GM12878 (cell line): Measurements from ENCODE around the gene PPP4R1. TPM values are rescaled to one million over a fixed set of nuclear protein-coding genes. Genes with fewer than 3 reads are reported as not detected.

Experiments
- ATAC-seq: fragments of 200-7000 bp; cut with Tn5 transposase; 3 replicates; pipeline ENCODE4 v1.9.1; 2020; ENCODE audit warnings: mild to moderate bottlenecking, moderate library complexity
- BruUV-seq: library from RNA; stranded (reverse); fragments of 400-500 nt; replicated peaks from 2 replicates; lab custom pipeline; 2021; lab: Mats Ljungman, UMichigan
- CTCF ChIA-PET: fragments of 300-600 bp; sonication (Branson Sonifier 250); formaldehyde crosslinking; extraction: SDS; loops from one replicate; lab custom pipeline; 2021; ENCODE audit warnings: inconsistent platforms; lab: Yijun Ruan, JAX
- POLR2A ChIA-PET: fragments of 350-600 bp; formaldehyde crosslinking; extraction: SDS; loops from one replicate; lab custom pipeline; 2021; ENCODE audit warnings: inconsistent platforms; lab: Charles Lee
- RAD21 ChIA-PET: fragments of 300-600 bp; sonication (Branson Sonifier 250); formaldehyde crosslinking; loops from one replicate; lab custom pipeline; 2023; ENCODE audit warnings: antibody characterized with exemption; ENCODE audit not compliant: unreplicated experiment; lab: Charles Lee
- SMC1A ChIA-PET: fragments of 300-600 bp; sonication (Branson Sonifier 250); formaldehyde crosslinking; loops from one replicate; lab custom pipeline; 2023; ENCODE audit not compliant: unreplicated experiment, uncharacterized antibody; lab: Charles Lee
- DNase-seq: peaks from one replicate; pipeline ENCODE4 v3.0.0-alpha.2; 2011; ENCODE audit warnings: low read depth, low spot score
- FAIRE-seq: peaks from 3 replicates; lab custom pipeline; 2011; peaks lifted over from hg19 to GRCh38; lab: Jason Lieb, UNC
- H2AFZ ChIP-seq: 2 replicates; pipeline ENCODE4 v1.6.0; 2011; ENCODE audit warnings: low read depth, low read length, control low read depth; ENCODE audit not compliant: control insufficient read depth
- H3K27ac ChIP-seq: 2 replicates; pipeline ENCODE4 v1.5.1; 2011; ENCODE audit warnings: control low read depth; ENCODE audit not compliant: control insufficient read depth, insufficient read depth
- H3K27me3 ChIP-seq, 2 experiments: replicated peaks in 1 of 2; 2 replicates each; pipeline versions ENCODE4 v1.6.0 to v1.6.1; 2011; ENCODE audit warnings: low read length in 1 of 2; ENCODE audit not compliant: control insufficient read depth in 2 of 2, insufficient read depth in 2 of 2
- H3K36me3 ChIP-seq, 2 experiments: 2 replicates each; pipeline ENCODE4 v1.5.1; 2011; ENCODE audit warnings: low read length in 1 of 2; ENCODE audit not compliant: control insufficient read depth in 2 of 2, insufficient read depth in 2 of 2
- H3K4me1 ChIP-seq: 2 replicates; pipeline ENCODE4 v1.6.1; 2011; ENCODE audit warnings: mild to moderate bottlenecking, low read length, moderate library complexity, mixed read lengths; ENCODE audit not compliant: control insufficient read depth, insufficient read depth
- H3K4me2 ChIP-seq: 2 replicates; pipeline ENCODE4 v1.6.0; 2011; ENCODE audit warnings: control low read depth; ENCODE audit not compliant: control insufficient read depth, insufficient read depth
- H3K4me3 ChIP-seq: fragments of 200-600 bp; sonication (generic); 2 replicates; pipeline ENCODE4 v1.5.1; 2016
- H3K79me2 ChIP-seq: 2 replicates; pipeline ENCODE4 v1.6.0; 2011; ENCODE audit warnings: low read length; ENCODE audit not compliant: control insufficient read depth, insufficient read depth
- H3K9ac ChIP-seq: 2 replicates; pipeline ENCODE4 v1.8.0; 2011; ENCODE audit warnings: low read length, control low read depth, mixed read lengths; ENCODE audit not compliant: control insufficient read depth, insufficient read depth
- H3K9me3 ChIP-seq: replicated peaks from 3 replicates; pipeline ENCODE4 v1.5.1; 2011; ENCODE audit warnings: mild to moderate bottlenecking, low read length; ENCODE audit not compliant: control insufficient read depth, insufficient read depth
- H4K20me1 ChIP-seq: 2 replicates; pipeline ENCODE4 v1.6.0; 2011; ENCODE audit not compliant: control insufficient read depth, insufficient read depth
- BCL11A ChIP-seq: IDR thresholded peaks from 2 replicates; pipeline ENCODE4 v1.6.1; 2011; ENCODE audit warnings: low read depth, low read length
- BCL3 ChIP-seq: IDR thresholded peaks from 2 replicates; pipeline ENCODE4 v1.6.1; 2011; ENCODE audit warnings: borderline replicate concordance, low read depth, mild to moderate bottlenecking, moderate library complexity, low read length; ENCODE audit not compliant: insufficient read depth, poor library complexity, severe bottlenecking
- BRCA1 ChIP-seq: IDR thresholded peaks from 2 replicates; pipeline ENCODE4 v1.6.1; 2011; ENCODE audit warnings: low read depth, low read length, improper control_type of control experiment
- DPF2 ChIP-seq: fragments of 450-650 bp; IDR thresholded peaks from 2 replicates; pipeline ENCODE4 v1.6.1; 2017; ENCODE audit warnings: mild to moderate bottlenecking
- E2F4 ChIP-seq: IDR thresholded peaks from 2 replicates; pipeline ENCODE4 v1.6.1; 2012; ENCODE audit warnings: low read depth, low read length, improper control_type of control experiment
- ETV6 ChIP-seq, 2 experiments: fragments of 450-650 bp in 1 of 2; IDR thresholded peaks in 1 of 2; conservative IDR thresholded peaks in 1 of 2; 2 replicates each; pipeline ENCODE4 v1.6.1; 2014; ENCODE audit warnings: antibody characterized with exemption in 1 of 2, borderline replicate concordance in 1 of 2, low read depth in 1 of 2, mild to moderate bottlenecking in 1 of 2, moderate library complexity in 1 of 2
- FOXM1 ChIP-seq: IDR thresholded peaks from 2 replicates; pipeline ENCODE4 v1.6.1; 2012; ENCODE audit warnings: low read depth, mild to moderate bottlenecking, inconsistent platforms, low read length, moderate library complexity
- MEF2B ChIP-seq: fragments of 450-650 bp; IDR thresholded peaks from 2 replicates; pipeline ENCODE4 v1.6.1; 2018; ENCODE audit warnings: mild to moderate bottlenecking, moderate library complexity; ENCODE audit not compliant: partially characterized antibody, poor library complexity, severe bottlenecking
- PBX3 ChIP-seq: IDR thresholded peaks from 2 replicates; pipeline ENCODE4 v1.6.1; 2011; ENCODE audit warnings: mild to moderate bottlenecking, low read depth, low read length, moderate library complexity; ENCODE audit not compliant: insufficient replicate concordance
- POLR2AphosphoS5 ChIP-seq: IDR thresholded peaks from 2 replicates; pipeline ENCODE4 v1.6.1; 2011; ENCODE audit warnings: mild to moderate bottlenecking, low read length, inconsistent platforms
- RBBP5 ChIP-seq: fragments of 200-600 bp; sonication (generic); conservative IDR thresholded peaks from 2 replicates; pipeline ENCODE4 v1.6.1; 2016
- STAT1 ChIP-seq: fragments of 450-650 bp; conservative IDR thresholded peaks from 2 replicates; pipeline ENCODE4 v1.6.1; 2014; ENCODE audit warnings: antibody characterized with exemption, mild to moderate bottlenecking
- SUZ12 ChIP-seq: fragments of 200-600 bp; sonication (generic); IDR thresholded peaks from one replicate; pipeline ENCODE4 v1.6.1; 2018; ENCODE audit warnings: antibody characterized with exemption, mild to moderate bottlenecking; ENCODE audit not compliant: unreplicated experiment
- WGBS: methylation state at CpG from one replicate; pipeline ENCODE4 v1.1.6; 2016; ENCODE audit warnings: low lambda C conversion rate; ENCODE audit not compliant: insufficient replicate concordance, insufficient coverage; ENCODE audit errors: missing lambda C conversion rate; 5-methylcytosine and 5-hydroxymethylcytosine counted together
- in situ Hi-C: fragments of 300-500 bp; cut with MboI; formaldehyde crosslinking; loops from 9 replicates; pipeline ENCODE4 v1.14.3; 2018; ENCODE audit warnings: mixed read lengths
- intact Hi-C: fragments of 100-400 bp; cut with micrococcal nuclease; formaldehyde crosslinking; loops from one replicate; pipeline ENCODE4 v1.14.2; 2022; ENCODE audit not compliant: unreplicated experiment
- polyA plus RNA-seq, 11 experiments: library from polyadenylated mRNA; depleted of rRNA in 4 of 11; unstranded in 6 of 11; stranded (reverse) in 5 of 11; fragments of >200 nt; fragmentation: Nextera tagmentation in 4 of 11; fragmentation: Illumina TruSeq in 1 of 11; extraction: Ambion mirVana in 4 of 11; extraction: Trizol in 1 of 11; gene quantifications; 1 replicate in 1 of 11; 2 replicates in 10 of 11; pipeline versions ENCODE4 v1.2.1 to v1.2.3, GENCODE V29; 2011 to 2016; ENCODE audit warnings: inconsistent platforms in 2 of 11, missing spikeins in 2 of 11, low read depth in 1 of 11
- total RNA-seq, 4 experiments: library from RNA; depleted of rRNA in 3 of 4; stranded (reverse); fragments of >200 nt in 3 of 4; fragmentation: Illumina TruSeq in 1 of 4; extraction: Trizol in 1 of 4; gene quantifications; 2 replicates each; pipeline versions ENCODE4 v1.2.1 to v1.2.3, GENCODE V29; 2013 to 2021
- TF ChIP-seq, protein P1 (sequence below): IDR thresholded peaks from 2 replicates; pipeline ENCODE4 v1.6.1; 2011; ENCODE audit warnings: low read depth, low read length, improper control_type of control experiment, borderline replicate concordance
- TF ChIP-seq, protein P2 (sequence below): fragments of 450-650 bp; IDR thresholded peaks from 2 replicates; pipeline ENCODE4 v1.6.1; 2017; ENCODE audit warnings: mild to moderate bottlenecking, low read depth, inconsistent platforms; ENCODE audit not compliant: poor library complexity, severe bottlenecking

Gene PPP4R1
- total and polyA plus RNA-seq, 10 of the 15 experiments (the other 5 are each of a cell fraction or from before 2014, with no cell fraction given) = 10.9 to 44.4 (median 26.0) TPM

- intact Hi-C loops (no loop called here), in situ Hi-C loops (no loop called here)
- no peak overlapping the region for H3K4me2 ChIP-seq
- 100% methylated on average over 2 of the region's 2 CpGs for WGBS
- no peaks in the 10 kb centered on the region for H3K79me2 ChIP-seq
- no peak overlapping the region for H3K27ac ChIP-seq
- H2AFZ ChIP-seq = no peak overlapping the region
- H3K36me3 ChIP-seq = peaks cover 2 to 14% of the 10 kb centered on the region in 2 experiments
- BruUV-seq = no TSS peak
- ATAC-seq = no peak
- RAD21 ChIA-PET = no interaction called here
- no peaks in the 10 kb centered on the region for H3K4me1 ChIP-seq
- no peak for FAIRE-seq
- SMC1A ChIA-PET = interaction anchor here (1.4 kb wide), 1 partner anchor 483 kb away, joined by 3 read pairs; no protein-coding TSS in a partner anchor
- H3K27me3 ChIP-seq = no peaks in the 10 kb centered on the region
- no peak overlapping the region for H3K4me3 ChIP-seq
- no peak for DNase-seq
- no peaks in the 10 kb centered on the region for H4K20me1 ChIP-seq
- POLR2A ChIA-PET = interaction anchor here (2.0 kb wide), 1 partner anchor 10 kb away, joined by 5 read pairs; no protein-coding TSS in a partner anchor
- CTCF ChIA-PET = interaction anchor here (2.0 kb wide), 1 partner anchor 9 kb away, joined by 7 read pairs; no protein-coding TSS in a partner anchor
- H3K9me3 ChIP-seq = no peaks in the 10 kb centered on the region
- H3K9ac ChIP-seq = no peak overlapping the region
- no peak for TF ChIP-seq STAT1
- TF ChIP-seq POLR2AphosphoS5 = no peak
- no peak for TF ChIP-seq BRCA1
- no peak for TF ChIP-seq PBX3
- no peak for TF ChIP-seq E2F4
- TF ChIP-seq, protein P1, sequence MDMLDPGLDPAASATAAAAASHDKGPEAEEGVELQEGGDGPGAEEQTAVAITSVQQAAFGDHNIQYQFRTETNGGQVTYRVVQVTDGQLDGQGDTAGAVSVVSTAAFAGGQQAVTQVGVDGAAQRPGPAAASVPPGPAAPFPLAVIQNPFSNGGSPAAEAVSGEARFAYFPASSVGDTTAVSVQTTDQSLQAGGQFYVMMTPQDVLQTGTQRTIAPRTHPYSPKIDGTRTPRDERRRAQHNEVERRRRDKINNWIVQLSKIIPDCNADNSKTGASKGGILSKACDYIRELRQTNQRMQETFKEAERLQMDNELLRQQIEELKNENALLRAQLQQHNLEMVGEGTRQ = no peak
- TF ChIP-seq, protein P2, sequence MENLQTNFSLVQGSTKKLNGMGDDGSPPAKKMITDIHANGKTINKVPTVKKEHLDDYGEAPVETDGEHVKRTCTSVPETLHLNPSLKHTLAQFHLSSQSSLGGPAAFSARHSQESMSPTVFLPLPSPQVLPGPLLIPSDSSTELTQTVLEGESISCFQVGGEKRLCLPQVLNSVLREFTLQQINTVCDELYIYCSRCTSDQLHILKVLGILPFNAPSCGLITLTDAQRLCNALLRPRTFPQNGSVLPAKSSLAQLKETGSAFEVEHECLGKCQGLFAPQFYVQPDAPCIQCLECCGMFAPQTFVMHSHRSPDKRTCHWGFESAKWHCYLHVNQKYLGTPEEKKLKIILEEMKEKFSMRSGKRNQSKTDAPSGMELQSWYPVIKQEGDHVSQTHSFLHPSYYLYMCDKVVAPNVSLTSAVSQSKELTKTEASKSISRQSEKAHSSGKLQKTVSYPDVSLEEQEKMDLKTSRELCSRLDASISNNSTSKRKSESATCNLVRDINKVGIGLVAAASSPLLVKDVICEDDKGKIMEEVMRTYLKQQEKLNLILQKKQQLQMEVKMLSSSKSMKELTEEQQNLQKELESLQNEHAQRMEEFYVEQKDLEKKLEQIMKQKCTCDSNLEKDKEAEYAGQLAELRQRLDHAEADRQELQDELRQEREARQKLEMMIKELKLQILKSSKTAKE = no peak
- no peak for TF ChIP-seq FOXM1
- TF ChIP-seq MEF2B = no peak
- no peak for TF ChIP-seq SUZ12
- TF ChIP-seq BCL3 = no peak
- TF ChIP-seq ETV6 (conservative IDR thresholded peaks at IDR 0.05 in 1 of 2, IDR thresholded peaks at IDR 0.05 in 1 of 2; ENCODE audit: borderline replicate concordance in 1 of 2, low read depth in 1 of 2) = no peak
- TF ChIP-seq BCL11A = no peak
- TF ChIP-seq RBBP5 = no peak
- no peak for TF ChIP-seq DPF2
Observed at GRCh38 chr18:9565407-9565806, 49.0 kb downstream of the PPP4R1 start.
